Activated naive CD4-positive, alpha-beta T cell treated with anti-CD3 and anti-CD28 coated beads for 36 hours (primary cell): ENCODE data around the gene CLCNKB. TPM values are rescaled to one million over a fixed set of nuclear protein-coding genes. Genes with fewer than 3 reads are reported as not detected.
"Not testable (repeated sequence)": the region's sequence is repeated elsewhere in the genome, so short reads cannot be mapped to it uniquely, and the experiment has no call there.

Source experiments
- CTCF ChIA-PET: fragments of 350-600 bp; sonication (Branson Sonifier 250); formaldehyde crosslinking; loops from one replicate; lab custom pipeline; 2021; ENCODE audit warnings: antibody characterized with exemption; lab: Charles Lee
- DNase-seq: peaks from one replicate; pipeline ENCODE4 v3.0.0-alpha.2; 2020
- H3K27ac Mint-ChIP-seq: one replicate; pipeline ENCODE4 v1.8.0; 2021; ENCODE audit warnings: mild to moderate bottlenecking, mixed read lengths
- H3K27me3 Mint-ChIP-seq: one replicate; pipeline ENCODE4 v1.8.0; 2021; ENCODE audit warnings: low read depth, mixed read lengths
- H3K36me3 Mint-ChIP-seq: one replicate; pipeline ENCODE4 v1.8.0; 2021; ENCODE audit warnings: low read depth, mixed read lengths
- H3K4me1 Mint-ChIP-seq: one replicate; pipeline ENCODE4 v1.8.0; 2021; ENCODE audit warnings: low read depth, mixed read lengths
- H3K4me3 Mint-ChIP-seq: one replicate; pipeline ENCODE4 v1.8.0; 2021; ENCODE audit warnings: mild to moderate bottlenecking, moderate library complexity, mixed read lengths
- H3K9me3 Mint-ChIP-seq: one replicate; pipeline ENCODE4 v1.8.0; 2021; ENCODE audit warnings: mixed read lengths
- intact Hi-C: fragments of 100-400 bp; cut with micrococcal nuclease; formaldehyde crosslinking; loops from one replicate; pipeline ENCODE4 v1.15.1; 2023
- total RNA-seq, 2 experiments: library from RNA; stranded (reverse); gene quantifications; one replicate each; pipeline ENCODE4 v1.2.3, GENCODE V29; 2021

The CLCNKB gene
- total RNA-seq, 2 experiments from 2014 or later = not detected

DNA sequence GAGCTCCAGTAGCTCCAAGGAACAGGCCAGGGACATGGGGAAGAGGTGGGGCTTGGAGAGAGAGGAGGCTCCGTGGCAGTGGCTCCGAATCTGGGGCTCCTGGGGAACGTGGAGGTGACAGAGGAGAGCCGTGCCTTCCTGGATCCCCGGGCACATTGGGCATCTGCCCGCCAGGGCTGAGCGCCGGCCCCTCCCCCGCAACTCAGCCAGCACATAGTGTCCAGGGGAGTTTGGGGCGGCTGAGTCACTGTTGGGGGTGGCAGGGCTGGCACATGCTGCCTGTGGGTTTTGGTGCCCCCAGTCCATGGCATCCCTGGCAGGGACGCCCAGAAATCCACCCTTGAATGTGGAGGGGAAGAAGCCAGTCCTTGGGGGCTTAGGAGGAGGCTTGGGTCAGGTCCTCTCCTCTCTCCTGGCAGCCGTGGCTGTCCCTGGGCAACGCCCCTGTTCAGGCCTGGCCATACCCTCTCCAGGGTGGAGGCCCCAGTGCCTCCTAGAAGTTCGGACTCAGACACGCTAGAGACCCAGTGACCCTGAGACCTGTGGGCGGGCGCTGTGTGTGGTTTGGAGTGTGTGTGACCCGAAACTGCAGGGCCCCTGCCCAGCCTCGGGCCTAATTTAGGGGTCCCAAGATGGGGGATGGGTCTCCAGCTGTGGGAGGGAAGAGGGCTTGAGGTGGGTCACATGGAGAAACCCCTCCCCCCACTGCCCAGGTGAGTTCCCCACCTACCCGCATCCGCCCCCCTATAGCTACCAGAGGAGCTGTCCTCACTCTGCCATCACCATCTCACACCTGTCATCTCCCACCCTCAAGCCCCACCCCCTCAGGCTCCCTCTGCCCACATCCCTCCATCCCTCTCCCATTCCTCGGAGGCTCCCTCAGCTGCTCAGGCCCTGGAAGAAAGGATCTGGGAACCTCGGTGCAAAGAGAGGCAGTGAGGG is 27.4 kb upstream of the CLCNKB start:
- H3K4me1 Mint-ChIP-seq = peaks cover 7% of the 10 kb centered on the region
- H3K36me3 Mint-ChIP-seq = no peaks in the 10 kb centered on the region
- no peak for DNase-seq
- no peak overlapping the region for H3K4me3 Mint-ChIP-seq
- no peak overlapping the region for H3K27ac Mint-ChIP-seq
- CTCF ChIA-PET = no interaction called here
- H3K9me3 Mint-ChIP-seq = no peaks in the 10 kb centered on the region
- intact Hi-C loops = no loop called here
- H3K27me3 Mint-ChIP-seq = peaks cover 2% of the 10 kb centered on the region

DNA sequence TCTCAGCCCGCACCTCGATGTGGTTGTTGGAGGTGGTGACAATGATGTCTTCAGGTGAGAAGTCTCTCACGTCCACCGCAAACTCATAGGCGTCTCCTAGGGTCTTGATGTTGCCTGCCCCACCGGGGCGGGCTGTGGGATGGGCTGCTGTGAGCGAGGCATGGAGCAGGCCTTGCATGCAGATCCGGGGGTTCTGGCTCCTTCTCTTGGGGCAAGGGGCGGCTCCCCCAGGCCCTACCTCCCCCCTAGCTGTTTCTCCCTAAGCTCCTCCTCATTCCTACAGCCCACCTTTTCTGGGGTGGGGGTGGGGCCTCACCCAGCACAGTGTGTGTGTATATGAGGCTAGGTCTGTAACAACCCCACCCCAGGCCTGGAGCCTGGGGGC is 26.5 kb upstream of the CLCNKB start:
- CTCF ChIA-PET = no interaction called here
- no peak overlapping the region for H3K27ac Mint-ChIP-seq
- H3K27me3 Mint-ChIP-seq = no peaks in the 10 kb centered on the region
- DNase-seq = no peak
- no peaks in the 10 kb centered on the region for H3K9me3 Mint-ChIP-seq
- peaks cover 7% of the 10 kb centered on the region for H3K4me1 Mint-ChIP-seq
- intact Hi-C loops = no loop called here
- H3K4me3 Mint-ChIP-seq = no peak overlapping the region
- H3K36me3 Mint-ChIP-seq = no peaks in the 10 kb centered on the region

DNA sequence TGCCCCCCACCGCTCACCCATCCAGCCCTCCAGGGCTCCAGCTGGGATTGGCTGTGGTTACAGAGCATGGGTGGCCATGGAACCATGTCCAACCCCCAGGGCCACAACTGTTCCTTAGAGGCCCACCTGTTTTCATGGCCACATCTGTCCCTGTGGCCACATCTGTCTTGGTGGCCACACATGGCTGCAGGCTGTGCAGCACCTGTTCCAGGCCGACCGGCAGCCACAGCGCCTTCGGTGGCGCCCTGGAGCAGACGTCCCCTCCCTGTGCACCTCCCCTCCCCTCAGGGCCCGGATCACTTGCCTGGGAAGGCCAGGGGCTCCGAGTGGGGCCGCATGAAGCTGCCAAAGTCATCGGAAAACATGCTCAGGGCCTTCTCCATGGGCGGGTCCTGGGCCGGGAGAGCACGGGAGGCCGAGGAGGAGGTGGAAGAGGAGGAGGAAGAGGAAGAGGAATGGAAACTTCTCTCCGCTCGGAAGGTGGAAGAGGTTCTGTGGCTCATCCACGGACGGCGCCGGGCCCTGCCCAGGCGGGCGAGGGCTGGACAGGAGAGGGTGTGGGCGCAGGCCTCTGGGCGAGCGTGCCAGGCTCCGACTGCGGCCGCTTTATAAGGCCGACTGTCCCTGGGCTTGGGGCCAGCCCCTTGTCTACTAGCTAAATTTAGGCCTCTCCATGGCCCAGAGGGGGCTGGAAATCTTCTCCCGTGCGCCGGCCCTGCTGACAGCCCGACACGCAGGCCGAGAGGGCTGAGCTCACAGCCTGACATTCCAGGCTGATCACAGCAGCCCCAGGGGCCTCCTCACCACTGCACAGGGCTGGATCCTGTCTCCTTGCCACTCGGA is 25.9 kb upstream of the CLCNKB start, which contains the start of gene HSPB7:
Gene HSPB7, minus strand, starts transcription at position 583 of the 843 bp plus-strand sequence. Its CDS starts 80 bp downstream, at position 503.
- Mint-ChIP-seq H3K27me3 (no peaks in the 10 kb centered on the region), H3K27ac (no peak within 1 kb of the TSS), H3K36me3 (no peaks in the 10 kb centered on the region), H3K4me3 (no peak within 1 kb of the TSS), H3K9me3 (no peaks in the 10 kb centered on the region), H3K4me1 (peaks cover 3% of the 10 kb centered on the region)
- CTCF ChIA-PET = no interaction called here
- DNase-seq = no peak
- intact Hi-C loops = no loop called here

DNA sequence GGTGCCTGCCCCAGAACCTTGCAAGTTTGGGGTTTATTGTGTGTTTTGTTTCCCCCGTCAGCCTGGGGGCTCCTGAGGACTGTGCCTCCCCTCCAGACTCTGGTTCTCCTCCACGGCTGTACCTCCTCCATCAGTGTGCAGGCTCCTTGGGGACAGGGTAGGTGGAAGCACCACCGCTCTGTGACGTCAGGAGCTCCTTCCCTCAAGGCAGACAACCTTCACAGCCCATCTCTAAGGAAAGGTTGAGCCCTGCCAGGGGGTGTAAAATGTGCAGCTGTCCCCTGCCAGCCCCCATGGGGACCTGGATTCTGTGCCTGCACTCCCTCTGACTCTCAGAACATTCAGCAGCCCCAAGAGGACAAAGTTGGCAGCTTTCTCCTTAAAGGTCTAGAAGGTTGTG is 25.3 kb upstream of the CLCNKB start:
- DNase-seq = no peak
- no peak overlapping the region for H3K4me3 Mint-ChIP-seq
- no peaks in the 10 kb centered on the region for H3K9me3 Mint-ChIP-seq
- peaks cover 3% of the 10 kb centered on the region for H3K4me1 Mint-ChIP-seq
- intact Hi-C loops = no loop called here
- H3K27ac Mint-ChIP-seq = no peak overlapping the region
- no peaks in the 10 kb centered on the region for H3K36me3 Mint-ChIP-seq
- no peaks in the 10 kb centered on the region for H3K27me3 Mint-ChIP-seq
- CTCF ChIA-PET = interaction anchor here (1.6 kb wide), 1 partner anchor 8 kb away, joined by 7 read pairs; no protein-coding TSS in a partner anchor

DNA sequence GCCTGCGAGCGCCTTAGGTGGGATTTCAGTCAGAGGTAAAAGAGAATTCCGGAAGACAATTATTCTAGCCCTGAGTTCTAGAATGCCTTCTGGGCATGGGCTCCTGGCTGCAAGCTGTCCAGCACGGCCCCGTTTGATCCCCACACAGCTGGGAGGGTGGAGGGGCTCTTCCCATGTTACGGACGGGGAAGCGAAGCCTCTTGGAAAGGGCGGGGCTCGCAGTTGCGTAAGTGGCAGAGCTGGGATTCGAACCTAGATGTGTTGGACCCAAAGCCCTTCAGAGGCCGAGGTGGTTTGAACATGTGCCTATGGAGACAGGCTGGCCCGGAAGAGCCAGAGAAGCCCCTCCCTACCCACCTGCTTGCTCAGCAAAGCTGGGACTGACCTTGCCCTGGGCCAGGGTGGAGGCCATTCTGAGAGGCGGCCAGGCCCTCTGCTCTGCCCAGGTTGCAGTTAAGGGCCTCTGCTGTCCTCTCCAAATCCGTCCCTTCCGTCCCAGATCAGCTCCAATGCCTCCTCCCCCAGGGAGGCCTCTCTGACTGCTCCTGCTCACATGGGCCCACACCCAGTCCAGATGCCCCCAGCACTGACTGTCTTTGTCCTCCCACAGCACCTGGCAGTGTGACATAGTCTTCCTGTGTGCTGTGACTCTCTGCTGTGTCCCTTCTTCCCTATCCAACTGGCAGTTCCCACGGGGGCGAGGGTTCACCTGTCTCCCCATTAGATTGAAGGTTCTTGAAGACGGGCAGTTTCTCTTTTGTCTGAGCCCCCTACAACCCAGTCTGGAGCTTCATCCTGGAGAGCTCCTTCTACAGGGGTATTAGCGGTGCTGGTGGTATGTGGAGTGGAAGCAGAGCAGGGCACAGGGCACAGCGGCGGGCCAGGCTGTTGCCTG is 24.6 kb upstream of the CLCNKB start:
- Mint-ChIP-seq H3K9me3 (no peaks in the 10 kb centered on the region), H3K4me1 (no peaks in the 10 kb centered on the region), H3K27ac (no peak overlapping the region), H3K27me3 (no peaks in the 10 kb centered on the region), H3K36me3 (no peaks in the 10 kb centered on the region), H3K4me3 (no peak overlapping the region)
- intact Hi-C loops = no loop called here
- no peak for DNase-seq
- CTCF ChIA-PET = interaction anchor here (0.7 to 1.6 kb wide), 2 partner anchors 9 to 36 kb away, joined by 3 to 7 read pairs; no protein-coding TSS in a partner anchor

DNA sequence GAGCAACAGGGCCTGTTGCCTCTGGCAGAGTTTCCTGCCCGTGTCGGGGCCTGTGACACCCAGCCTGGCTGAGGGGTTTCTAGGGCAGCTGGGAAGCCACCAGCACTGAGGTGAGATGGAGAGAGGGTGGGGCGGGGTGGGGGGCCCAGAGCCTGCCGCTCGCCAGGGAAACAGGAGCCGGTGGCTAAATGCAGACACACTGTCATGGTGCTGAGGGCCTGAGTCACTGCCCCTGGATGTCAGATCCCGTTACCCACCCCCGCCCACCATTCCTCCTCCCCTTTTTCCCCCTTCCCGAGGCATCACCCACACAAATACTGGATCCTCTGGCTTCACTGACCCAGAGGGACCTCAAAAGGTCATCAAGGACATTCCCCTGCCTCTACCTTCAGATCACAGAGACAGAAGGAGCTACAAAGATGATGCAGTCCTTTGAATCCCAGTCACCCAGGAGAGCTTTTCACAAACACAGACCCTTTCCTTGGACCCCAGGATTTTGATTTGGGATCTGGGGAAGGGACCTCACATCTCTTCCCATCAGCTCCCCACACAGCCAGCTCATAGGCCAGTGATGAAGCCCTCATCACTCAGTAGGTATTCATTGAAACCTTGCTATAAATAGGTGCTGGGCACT is 23.8 kb upstream of the CLCNKB start:
- H3K9me3 Mint-ChIP-seq = no peaks in the 10 kb centered on the region
- H3K4me1 Mint-ChIP-seq = no peaks in the 10 kb centered on the region
- no peak overlapping the region for H3K27ac Mint-ChIP-seq
- H3K27me3 Mint-ChIP-seq = no peaks in the 10 kb centered on the region
- H3K36me3 Mint-ChIP-seq = no peaks in the 10 kb centered on the region
- CTCF ChIA-PET = interaction anchor here (0.6 to 1.6 kb wide), 3 partner anchors 10 to 353 kb away, joined by 3 to 7 read pairs (median 3); no protein-coding TSS in a partner anchor
- H3K4me3 Mint-ChIP-seq = no peak overlapping the region
- intact Hi-C loops = no loop called here
- DNase-seq = no peak

DNA sequence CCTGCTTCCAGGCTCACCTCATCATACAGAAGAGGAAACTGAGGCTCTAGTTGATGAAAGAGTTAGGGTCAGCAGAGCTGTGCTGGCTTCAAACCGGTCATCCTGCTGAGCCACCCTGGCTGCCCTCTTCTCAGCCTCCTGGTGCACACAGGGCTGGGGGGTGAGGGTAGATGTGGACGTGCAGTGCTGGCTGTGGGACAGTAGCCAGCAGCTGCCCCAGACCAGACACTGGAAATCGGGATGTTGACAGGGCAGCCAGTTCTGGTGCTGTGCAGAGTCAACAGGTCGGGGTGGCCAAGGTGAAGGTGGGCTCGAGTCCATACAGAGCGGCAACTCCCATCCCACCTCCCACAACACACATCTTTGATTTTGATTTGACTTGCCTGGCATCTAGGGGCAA is 23.3 kb upstream of the CLCNKB start:
- no peaks in the 10 kb centered on the region for H3K36me3 Mint-ChIP-seq
- CTCF ChIA-PET = interaction anchor here (0.6 kb wide), 1 partner anchor 353 kb away, joined by 3 read pairs; no protein-coding TSS in a partner anchor
- intact Hi-C loops = no loop called here
- no peaks in the 10 kb centered on the region for H3K9me3 Mint-ChIP-seq
- H3K4me1 Mint-ChIP-seq = no peaks in the 10 kb centered on the region
- no peak for DNase-seq
- no peak overlapping the region for H3K4me3 Mint-ChIP-seq
- H3K27me3 Mint-ChIP-seq = no peaks in the 10 kb centered on the region
- no peak overlapping the region for H3K27ac Mint-ChIP-seq

DNA sequence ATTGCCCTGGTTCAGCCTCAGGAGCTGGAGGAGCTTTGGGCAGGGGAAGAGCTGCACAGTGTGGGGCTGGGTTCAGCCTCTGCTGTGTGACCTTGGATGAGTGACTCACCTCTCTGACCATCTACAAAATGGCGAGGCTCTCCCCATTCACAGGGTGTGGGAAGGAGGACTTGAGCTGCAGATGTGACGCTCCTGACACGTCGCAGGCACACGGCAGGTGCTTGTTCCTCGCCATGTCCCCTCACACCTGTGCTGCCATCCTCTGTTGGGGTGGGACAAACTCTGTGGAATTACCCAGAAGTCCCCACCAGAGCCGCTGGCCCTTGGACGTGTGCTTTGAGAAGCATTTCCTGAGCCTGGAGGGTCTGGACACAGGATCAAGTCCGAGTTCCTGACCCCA is 22.7 kb upstream of the CLCNKB start:
- CTCF ChIA-PET, intact Hi-C loops: not testable (repeated sequence)

DNA sequence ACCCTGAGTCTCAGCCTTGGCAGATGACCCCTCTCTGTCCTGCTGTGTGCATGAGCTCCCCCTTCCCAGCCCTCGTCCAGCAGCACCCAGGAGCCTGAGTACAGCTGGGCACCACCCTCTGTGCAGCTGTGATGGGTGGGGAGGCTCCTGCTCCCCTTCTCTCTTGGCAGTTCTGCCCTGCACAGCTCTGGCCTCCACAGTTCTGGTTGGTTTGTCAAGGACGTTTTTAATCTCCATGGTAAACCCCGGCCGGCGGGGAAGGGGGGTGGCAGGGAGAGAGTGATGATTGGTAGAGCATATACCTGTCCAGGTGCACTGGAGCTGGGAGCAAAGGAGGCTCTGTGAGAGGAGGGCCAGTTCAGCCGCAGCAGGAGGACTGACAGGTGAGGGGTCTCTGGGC is 21.9 kb upstream of the CLCNKB start, which contains the start of gene CLCNKA:
Gene CLCNKA, plus strand, starts transcription at position 356 of the 400 bp plus-strand sequence. CDS start 584 bp downstream, outside the sequence.
- Mint-ChIP-seq H3K27me3 (no peaks in the 10 kb centered on the region), H3K4me1 (no peaks in the 10 kb centered on the region), H3K9me3 (no peaks in the 10 kb centered on the region), H3K4me3 (no peak within 1 kb of the TSS), H3K36me3 (no peaks in the 10 kb centered on the region), H3K27ac (no peak within 1 kb of the TSS)
- intact Hi-C loops = no loop called here
- DNase-seq = no peak
- CTCF ChIA-PET = interaction anchor here (1.4 kb wide), 1 partner anchor 14 kb away, joined by 3 read pairs; no protein-coding TSS in a partner anchor

More for the DNA sequence above, 22.7 kb upstream of the CLCNKB start:
- not testable (repeated sequence) for H3K4me3 Mint-ChIP-seq, H3K36me3 Mint-ChIP-seq, H3K27me3 Mint-ChIP-seq, DNase-seq, H3K27ac Mint-ChIP-seq, H3K4me1 Mint-ChIP-seq, H3K9me3 Mint-ChIP-seq

DNA sequence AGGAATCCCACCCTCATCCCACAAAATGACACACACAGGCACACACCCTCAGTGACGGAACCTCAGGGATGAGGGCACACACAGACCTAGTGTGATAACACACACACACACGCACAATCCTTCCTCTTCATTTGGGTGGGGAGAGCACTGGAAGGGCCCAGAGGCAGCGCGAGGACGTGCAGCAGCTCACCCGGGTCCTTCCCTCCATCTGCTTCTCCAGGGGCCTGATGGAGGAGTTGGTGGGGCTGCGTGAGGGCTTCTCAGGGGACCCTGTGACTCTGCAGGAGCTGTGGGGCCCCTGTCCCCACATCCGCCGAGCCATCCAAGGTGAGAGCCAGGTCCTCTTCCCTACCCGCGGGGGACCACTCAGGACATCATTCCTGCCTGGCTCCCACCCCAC is 21.2 kb upstream of the CLCNKB start:
- H3K27me3 Mint-ChIP-seq = no peaks in the 10 kb centered on the region
- H3K27ac Mint-ChIP-seq = no peak overlapping the region
- H3K9me3 Mint-ChIP-seq = no peaks in the 10 kb centered on the region
- no peaks in the 10 kb centered on the region for H3K36me3 Mint-ChIP-seq
- peaks cover under 1% of the 10 kb centered on the region for H3K4me1 Mint-ChIP-seq
- CTCF ChIA-PET = interaction anchor here (1.4 kb wide), 1 partner anchor 14 kb away, joined by 3 read pairs; no protein-coding TSS in a partner anchor
- H3K4me3 Mint-ChIP-seq = no peak overlapping the region
- intact Hi-C loops = no loop called here
- no peak for DNase-seq

DNA sequence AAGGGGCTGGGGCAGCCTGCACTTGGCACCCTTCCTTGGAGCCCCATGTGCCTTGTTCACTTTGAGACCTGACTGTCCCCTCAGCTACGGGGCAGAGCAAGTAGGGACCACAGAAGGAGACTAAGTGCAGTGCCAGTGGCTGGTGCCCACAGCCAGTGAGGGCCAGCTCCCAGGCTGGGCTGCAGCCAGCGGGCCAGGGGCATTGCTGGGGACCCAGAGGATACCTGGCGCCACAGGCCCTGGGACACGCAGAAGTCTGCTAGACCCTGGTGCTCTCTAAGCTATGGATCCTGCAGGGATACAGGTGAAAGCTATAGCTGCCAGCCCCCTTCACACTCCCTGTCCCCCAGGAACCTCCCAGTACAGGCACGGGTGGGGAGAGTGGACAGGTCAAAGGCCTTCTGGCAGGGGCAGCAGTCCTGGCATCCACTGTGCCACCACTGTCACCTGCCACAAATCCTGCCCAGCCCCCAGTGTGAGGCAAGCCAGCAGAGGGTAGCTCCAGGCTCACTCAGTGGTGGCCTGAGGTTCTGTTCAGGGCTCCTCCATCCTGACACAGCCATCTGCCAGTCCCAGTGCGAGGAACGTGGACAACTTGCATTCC is 20.4 kb upstream of the CLCNKB start:
- peaks cover 4% of the 10 kb centered on the region for H3K4me1 Mint-ChIP-seq
- DNase-seq = no peak
- no peak overlapping the region for H3K4me3 Mint-ChIP-seq
- no peak overlapping the region for H3K27ac Mint-ChIP-seq
- intact Hi-C loops = no loop called here
- CTCF ChIA-PET = interaction anchor here (1.4 kb wide), 1 partner anchor 13 kb away, joined by 6 read pairs; no protein-coding TSS in a partner anchor
- no peaks in the 10 kb centered on the region for H3K36me3 Mint-ChIP-seq
- H3K9me3 Mint-ChIP-seq = no peaks in the 10 kb centered on the region
- peaks cover under 1% of the 10 kb centered on the region for H3K27me3 Mint-ChIP-seq
